ENCODE data around the gene ZNF555. TPM values are rescaled to one million over a fixed set of nuclear protein-coding genes. Genes with fewer than 3 reads are reported as not detected.
A peak's percentile ranks its signal among the peaks of the same experiment; 100 is the strongest.

Gene ZNF555
- total and polyA plus RNA-seq, 2 of the 13 experiments (the other 11 are each of a cell fraction or from before 2014, with no cell fraction given), result 5.0 to 8.0 TPM

DNA sequence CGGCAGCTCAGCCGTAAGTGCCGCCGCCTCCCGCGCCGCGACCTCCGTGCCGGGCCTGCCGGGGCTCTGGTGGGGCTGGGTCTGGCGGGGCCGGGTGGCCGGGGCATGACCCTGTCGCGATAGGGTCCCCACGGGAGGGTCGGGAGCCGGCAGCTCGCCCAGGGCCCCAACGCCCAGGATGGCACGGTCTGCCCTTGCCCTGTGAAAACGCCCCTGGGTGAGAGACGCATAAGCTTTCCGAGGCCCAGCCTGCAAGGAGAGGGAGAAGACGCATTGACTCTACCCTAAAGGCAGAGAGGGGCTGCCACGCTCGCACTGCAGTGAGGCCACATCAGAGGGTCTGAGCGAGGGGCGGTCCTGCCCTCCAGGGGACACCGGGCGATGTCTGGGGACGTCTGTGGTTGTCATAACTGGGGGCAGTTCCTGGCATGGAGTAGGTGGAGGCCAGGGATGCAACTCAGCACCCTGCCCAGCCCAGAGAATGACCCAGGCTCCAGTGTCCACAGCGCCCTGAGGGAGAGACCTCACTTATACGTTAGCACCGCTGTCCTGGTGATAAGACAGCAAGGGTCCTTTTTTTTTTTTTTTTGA lies 21.1 kb upstream of the ZNF555 start (continued):
- TF ChIP-seq, protein P1, sequence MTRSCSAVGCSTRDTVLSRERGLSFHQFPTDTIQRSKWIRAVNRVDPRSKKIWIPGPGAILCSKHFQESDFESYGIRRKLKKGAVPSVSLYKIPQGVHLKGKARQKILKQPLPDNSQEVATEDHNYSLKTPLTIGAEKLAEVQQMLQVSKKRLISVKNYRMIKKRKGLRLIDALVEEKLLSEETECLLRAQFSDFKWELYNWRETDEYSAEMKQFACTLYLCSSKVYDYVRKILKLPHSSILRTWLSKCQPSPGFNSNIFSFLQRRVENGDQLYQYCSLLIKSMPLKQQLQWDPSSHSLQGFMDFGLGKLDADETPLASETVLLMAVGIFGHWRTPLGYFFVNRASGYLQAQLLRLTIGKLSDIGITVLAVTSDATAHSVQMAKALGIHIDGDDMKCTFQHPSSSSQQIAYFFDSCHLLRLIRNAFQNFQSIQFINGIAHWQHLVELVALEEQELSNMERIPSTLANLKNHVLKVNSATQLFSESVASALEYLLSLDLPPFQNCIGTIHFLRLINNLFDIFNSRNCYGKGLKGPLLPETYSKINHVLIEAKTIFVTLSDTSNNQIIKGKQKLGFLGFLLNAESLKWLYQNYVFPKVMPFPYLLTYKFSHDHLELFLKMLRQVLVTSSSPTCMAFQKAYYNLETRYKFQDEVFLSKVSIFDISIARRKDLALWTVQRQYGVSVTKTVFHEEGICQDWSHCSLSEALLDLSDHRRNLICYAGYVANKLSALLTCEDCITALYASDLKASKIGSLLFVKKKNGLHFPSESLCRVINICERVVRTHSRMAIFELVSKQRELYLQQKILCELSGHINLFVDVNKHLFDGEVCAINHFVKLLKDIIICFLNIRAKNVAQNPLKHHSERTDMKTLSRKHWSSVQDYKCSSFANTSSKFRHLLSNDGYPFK (CRISPR knock-in tag; IDR thresholded peaks at IDR 0.05; ENCODE audit: borderline replicate concordance), result no peak
- TF ChIP-seq POLR2A (IDR thresholded peaks at IDR 0.05; ENCODE audit: insufficient read depth in 1 of 2, low read depth in 2 of 2, low read length in 2 of 2) (peak in 1 of 2 experiments; percentile 0; a peak in 1 of 4 replicates), XRCC5 (optimal IDR thresholded peaks at IDR 0.05; ENCODE audit: low read length) (no peak), FOSL1 (CRISPR knock-in tag; IDR thresholded peaks at IDR 0.05; ENCODE audit: borderline replicate concordance) (no peak), ZNF598 (CRISPR knock-in tag; IDR thresholded peaks at IDR 0.05; ENCODE audit: borderline replicate concordance) (no peak), RFX1 (IDR thresholded peaks at IDR 0.05) (no peak), SP2 (CRISPR knock-in tag; IDR thresholded peaks at IDR 0.05) (0 out of 2 replicates have a peak, but pooled peaks have one; percentile 16), HCFC1 (IDR thresholded peaks at IDR 0.05; ENCODE audit: low read depth, low read length) (no peak), ZNF570 (CRISPR knock-in tag; IDR thresholded peaks at IDR 0.05; ENCODE audit: borderline replicate concordance) (no peak), HNRNPLL (IDR thresholded peaks at IDR 0.05; ENCODE audit: low read depth, low read length, poor library complexity, severe bottlenecking) (no peak), ZFP36L2 (CRISPR knock-in tag; IDR thresholded peaks at IDR 0.05) (no peak), ZNF83 (CRISPR knock-in tag; IDR thresholded peaks at IDR 0.05; ENCODE audit: borderline replicate concordance) (0 out of 2 replicates have a peak, but pooled peaks have one; percentile 38), TSC22D2 (CRISPR knock-in tag; IDR thresholded peaks at IDR 0.05; ENCODE audit: borderline replicate concordance) (no peak), ELF4 (CRISPR knock-in tag; IDR thresholded peaks at IDR 0.05; ENCODE audit: borderline replicate concordance) (no peak), ZFP90 (CRISPR knock-in tag; IDR thresholded peaks at IDR 0.05; ENCODE audit: borderline replicate concordance) (no peak)
- TF ChIP-seq, protein P2, sequence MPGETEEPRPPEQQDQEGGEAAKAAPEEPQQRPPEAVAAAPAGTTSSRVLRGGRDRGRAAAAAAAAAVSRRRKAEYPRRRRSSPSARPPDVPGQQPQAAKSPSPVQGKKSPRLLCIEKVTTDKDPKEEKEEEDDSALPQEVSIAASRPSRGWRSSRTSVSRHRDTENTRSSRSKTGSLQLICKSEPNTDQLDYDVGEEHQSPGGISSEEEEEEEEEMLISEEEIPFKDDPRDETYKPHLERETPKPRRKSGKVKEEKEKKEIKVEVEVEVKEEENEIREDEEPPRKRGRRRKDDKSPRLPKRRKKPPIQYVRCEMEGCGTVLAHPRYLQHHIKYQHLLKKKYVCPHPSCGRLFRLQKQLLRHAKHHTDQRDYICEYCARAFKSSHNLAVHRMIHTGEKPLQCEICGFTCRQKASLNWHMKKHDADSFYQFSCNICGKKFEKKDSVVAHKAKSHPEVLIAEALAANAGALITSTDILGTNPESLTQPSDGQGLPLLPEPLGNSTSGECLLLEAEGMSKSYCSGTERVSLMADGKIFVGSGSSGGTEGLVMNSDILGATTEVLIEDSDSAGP (CRISPR knock-in tag; IDR thresholded peaks at IDR 0.05; ENCODE audit: borderline replicate concordance), result peak; percentile 25; the same call in 1 of the 2 replicates
- TF ChIP-seq, protein P3, sequence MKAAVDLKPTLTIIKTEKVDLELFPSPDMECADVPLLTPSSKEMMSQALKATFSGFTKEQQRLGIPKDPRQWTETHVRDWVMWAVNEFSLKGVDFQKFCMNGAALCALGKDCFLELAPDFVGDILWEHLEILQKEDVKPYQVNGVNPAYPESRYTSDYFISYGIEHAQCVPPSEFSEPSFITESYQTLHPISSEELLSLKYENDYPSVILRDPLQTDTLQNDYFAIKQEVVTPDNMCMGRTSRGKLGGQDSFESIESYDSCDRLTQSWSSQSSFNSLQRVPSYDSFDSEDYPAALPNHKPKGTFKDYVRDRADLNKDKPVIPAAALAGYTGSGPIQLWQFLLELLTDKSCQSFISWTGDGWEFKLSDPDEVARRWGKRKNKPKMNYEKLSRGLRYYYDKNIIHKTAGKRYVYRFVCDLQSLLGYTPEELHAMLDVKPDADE (CRISPR knock-in tag; IDR thresholded peaks at IDR 0.05), result no peak
- TF ChIP-seq, protein P4, sequence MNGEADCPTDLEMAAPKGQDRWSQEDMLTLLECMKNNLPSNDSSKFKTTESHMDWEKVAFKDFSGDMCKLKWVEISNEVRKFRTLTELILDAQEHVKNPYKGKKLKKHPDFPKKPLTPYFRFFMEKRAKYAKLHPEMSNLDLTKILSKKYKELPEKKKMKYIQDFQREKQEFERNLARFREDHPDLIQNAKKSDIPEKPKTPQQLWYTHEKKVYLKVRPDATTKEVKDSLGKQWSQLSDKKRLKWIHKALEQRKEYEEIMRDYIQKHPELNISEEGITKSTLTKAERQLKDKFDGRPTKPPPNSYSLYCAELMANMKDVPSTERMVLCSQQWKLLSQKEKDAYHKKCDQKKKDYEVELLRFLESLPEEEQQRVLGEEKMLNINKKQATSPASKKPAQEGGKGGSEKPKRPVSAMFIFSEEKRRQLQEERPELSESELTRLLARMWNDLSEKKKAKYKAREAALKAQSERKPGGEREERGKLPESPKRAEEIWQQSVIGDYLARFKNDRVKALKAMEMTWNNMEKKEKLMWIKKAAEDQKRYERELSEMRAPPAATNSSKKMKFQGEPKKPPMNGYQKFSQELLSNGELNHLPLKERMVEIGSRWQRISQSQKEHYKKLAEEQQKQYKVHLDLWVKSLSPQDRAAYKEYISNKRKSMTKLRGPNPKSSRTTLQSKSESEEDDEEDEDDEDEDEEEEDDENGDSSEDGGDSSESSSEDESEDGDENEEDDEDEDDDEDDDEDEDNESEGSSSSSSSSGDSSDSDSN (CRISPR knock-in tag; IDR thresholded peaks at IDR 0.05), result peak; percentile 39; the same call in 1 of the 2 replicates
- TF ChIP-seq, protein P5, sequence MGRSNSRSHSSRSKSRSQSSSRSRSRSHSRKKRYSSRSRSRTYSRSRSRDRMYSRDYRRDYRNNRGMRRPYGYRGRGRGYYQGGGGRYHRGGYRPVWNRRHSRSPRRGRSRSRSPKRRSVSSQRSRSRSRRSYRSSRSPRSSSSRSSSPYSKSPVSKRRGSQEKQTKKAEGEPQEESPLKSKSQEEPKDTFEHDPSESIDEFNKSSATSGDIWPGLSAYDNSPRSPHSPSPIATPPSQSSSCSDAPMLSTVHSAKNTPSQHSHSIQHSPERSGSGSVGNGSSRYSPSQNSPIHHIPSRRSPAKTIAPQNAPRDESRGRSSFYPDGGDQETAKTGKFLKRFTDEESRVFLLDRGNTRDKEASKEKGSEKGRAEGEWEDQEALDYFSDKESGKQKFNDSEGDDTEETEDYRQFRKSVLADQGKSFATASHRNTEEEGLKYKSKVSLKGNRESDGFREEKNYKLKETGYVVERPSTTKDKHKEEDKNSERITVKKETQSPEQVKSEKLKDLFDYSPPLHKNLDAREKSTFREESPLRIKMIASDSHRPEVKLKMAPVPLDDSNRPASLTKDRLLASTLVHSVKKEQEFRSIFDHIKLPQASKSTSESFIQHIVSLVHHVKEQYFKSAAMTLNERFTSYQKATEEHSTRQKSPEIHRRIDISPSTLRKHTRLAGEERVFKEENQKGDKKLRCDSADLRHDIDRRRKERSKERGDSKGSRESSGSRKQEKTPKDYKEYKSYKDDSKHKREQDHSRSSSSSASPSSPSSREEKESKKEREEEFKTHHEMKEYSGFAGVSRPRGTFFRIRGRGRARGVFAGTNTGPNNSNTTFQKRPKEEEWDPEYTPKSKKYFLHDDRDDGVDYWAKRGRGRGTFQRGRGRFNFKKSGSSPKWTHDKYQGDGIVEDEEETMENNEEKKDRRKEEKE (IDR thresholded peaks at IDR 0.05), result no peak
